HG03064 (cell line): ENCODE results near the gene TMEM213.
"Not testable (repeated sequence)": the region's sequence is repeated elsewhere in the genome, so short reads cannot be mapped to it uniquely, and the experiment has no call there.

Experiments used
- ATAC-seq: cut with Tn5 transposase; IDR thresholded peaks from one replicate; pipeline ENCODE4 v1.9.1; 2021; ENCODE audit warnings: low read depth; ENCODE audit not compliant: unreplicated experiment

TMEM213 gene

DNA sequence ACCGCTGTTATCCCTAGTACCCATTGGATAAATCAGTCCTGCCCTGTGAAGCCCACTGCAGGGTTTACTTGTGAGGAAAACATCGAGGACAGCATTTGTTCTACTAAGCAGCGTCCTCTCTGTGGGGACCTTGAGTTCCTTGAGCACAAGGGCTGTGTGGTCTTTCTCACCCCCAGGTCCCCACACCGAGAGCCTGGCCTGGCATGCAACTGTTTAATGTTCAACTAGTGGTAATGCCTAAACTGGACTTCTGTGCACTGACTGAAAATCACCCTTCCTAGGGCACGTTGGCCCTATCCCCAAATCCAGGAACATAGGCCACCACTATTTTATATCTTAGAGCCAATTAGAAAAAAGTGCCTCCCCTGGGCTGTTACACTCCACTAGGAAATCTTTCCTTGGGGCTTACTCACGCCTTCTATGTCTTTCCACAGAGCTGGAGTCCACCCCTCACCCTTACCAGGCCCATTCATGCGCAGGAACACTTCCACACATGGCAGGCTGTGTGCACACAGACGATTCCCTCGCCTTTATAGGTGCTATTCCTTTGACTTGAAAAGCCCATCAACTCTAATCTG is 1.7 kb upstream of the TMEM213 start:
- ATAC-seq, result no peak

DNA sequence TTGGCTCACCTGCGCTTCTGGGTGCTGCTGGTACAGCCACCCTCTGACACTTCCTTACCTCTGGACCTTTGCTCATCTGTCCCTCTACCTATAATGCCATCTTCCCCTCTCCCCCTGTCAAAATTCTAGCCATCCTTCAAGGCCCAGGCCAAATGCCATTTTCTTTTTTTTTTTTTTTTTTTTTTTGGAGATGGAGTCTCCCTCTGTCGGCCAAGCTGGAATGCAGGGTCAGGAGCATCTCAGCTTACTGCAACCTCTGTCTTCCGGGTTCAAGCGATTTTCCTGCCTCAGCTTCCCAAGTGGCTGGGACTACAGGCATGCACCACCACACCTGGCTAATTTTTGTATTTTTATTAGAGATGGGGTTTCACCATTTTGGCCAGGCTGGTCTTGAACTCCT is 748 bp upstream of the TMEM213 start:
- ATAC-seq, result not testable (repeated sequence)

DNA sequence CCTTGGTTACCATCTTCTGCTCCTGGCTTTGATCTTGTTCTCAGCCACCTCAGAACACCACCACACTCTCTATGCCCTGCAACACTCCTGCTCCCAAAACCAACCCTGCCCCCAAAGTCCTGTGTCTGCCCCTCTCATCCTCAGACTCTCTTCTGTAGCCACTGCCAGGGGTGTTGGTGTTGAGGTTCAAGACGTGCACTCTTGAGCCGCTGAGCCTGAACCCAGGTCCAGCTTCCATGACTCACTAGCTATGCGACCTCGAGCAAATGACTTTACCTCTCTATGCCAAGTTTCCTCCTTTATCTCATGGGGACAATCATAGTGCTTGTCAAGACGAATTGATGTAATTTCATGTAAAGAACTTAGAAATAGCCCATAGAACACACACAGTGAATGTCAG is 1.0 kb downstream of the TMEM213 start:
- ATAC-seq, result no peak

DNA sequence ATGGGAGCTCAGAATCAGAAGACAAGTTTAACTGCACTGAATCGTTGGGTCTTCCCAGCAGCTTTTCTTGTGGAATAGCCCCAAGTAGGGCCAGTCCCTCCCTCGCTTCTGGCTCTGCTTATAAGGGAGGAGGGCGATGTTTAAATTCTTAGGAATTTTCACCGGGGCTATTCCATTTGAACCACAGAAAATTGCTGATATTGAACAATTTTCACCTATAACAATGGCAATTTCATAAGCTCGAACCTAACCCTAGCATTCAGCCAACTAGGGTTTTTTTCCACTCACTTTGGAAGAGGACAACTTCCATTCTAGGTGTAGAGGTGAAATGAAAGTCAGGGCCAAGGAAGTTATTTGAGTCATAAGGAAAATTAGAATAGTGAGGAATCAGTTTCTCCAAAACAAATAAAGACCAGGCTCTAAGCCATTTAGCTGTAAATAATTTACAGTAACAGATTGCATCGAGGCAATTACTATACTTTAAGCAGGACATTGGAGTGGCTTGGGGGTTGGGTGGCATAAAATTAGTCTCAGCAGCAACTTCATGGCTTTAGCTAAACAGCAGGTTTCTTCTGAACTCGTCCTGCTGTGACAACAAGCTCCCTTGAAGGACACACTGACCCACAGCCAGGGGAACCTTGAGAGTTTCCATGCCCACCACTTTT is 1.7 kb downstream of the TMEM213 start:
- ATAC-seq, result no peak

DNA sequence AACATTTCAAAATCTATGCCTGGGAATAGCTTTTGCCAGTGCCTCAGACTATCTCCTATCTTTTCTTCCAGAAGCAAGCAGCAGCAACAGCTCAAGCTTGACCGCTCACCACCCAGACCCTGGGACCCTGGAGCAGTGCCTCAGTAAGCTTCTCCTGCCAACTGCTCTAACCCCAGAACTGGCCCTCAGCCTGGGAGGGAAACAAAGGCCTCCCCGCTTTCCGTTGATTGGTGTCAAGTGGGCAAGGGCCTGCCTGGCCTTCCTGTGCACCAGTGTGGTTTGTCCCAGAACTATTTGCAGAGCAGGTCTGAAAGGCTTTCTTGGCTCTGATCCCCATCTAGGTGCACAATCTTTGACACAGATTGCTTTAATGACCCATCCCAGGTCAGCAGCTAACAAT is 3.5 kb downstream of the TMEM213 start:
- no peak for ATAC-seq

DNA sequence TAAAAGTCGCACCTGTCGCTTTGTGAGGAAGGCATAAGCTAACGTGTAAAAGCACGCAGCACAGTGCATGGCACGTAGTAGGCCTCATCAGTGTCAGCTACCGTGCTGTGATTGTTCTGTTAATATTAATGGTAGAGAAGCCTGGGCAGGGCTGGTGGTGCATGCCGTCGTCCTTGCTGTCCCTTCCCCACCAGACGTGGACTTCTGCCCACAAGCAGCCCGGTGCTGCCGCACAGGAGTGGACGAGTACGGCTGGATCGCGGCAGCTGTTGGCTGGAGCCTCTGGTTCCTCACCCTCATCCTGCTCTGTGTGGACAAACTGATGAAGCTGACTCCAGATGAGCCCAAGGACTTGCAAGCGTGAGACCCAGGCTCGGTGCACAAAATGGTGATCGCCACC is 4.9 kb downstream of the TMEM213 start:
- no peak for ATAC-seq

DNA sequence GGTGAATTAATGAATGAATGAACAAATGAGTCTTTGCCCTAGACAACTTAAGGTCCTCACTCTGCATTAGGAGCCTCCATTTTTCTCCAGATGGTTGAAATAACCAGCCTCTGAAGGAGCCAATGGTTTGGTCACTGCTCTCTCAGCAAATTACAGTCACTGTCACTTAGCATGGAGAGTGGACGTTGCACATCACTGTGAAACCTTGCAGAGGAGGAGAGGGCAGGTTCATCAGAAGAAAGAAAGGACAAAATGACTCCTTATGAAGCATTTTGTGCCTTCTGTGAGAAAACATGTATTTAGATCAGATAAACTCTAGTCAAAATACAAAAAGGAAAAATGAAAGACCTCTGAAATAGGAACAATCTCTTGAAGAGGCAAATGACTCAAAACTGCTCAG is 6.8 kb downstream of the TMEM213 start:
- no peak for ATAC-seq

DNA sequence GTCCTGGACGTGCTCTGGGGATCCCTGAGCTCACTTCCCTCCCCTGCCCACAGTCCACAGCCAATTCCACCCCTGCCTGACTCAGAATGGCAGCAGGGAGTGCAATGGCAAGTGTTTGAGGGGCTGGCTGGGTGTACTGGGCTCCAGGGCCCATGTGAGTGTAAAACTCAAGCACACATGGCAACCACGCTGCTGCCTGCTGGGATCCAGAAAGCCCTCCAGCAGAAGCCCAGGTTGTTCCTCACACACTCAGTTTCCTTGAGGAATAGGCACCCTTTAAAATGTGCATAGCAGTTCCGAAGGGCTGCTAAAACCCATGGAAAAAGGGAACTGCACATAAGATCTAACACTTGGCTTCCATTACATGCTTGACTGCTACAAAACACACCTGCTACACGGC is 11.6 kb downstream of the TMEM213 start:
- no peak for ATAC-seq

DNA sequence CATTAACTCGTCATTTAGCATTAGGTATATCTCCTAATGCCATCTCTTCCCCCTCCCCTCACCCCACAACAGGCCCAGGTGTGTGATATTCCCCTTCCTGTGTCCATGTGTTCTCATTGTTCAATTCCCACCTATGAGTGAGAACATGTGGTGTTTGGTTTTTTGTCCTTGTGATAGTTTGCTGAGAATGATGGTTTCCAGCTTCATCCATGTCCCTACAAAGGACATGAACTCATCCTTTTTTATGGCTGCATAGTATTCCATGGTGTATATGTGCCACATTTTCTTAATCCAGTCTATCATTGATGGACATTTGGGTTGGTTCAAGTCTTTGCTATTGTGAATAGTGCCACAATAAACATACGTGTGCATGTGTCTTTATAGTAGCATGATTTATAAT is 13.5 kb downstream of the TMEM213 start:
- not testable (repeated sequence) for ATAC-seq

DNA sequence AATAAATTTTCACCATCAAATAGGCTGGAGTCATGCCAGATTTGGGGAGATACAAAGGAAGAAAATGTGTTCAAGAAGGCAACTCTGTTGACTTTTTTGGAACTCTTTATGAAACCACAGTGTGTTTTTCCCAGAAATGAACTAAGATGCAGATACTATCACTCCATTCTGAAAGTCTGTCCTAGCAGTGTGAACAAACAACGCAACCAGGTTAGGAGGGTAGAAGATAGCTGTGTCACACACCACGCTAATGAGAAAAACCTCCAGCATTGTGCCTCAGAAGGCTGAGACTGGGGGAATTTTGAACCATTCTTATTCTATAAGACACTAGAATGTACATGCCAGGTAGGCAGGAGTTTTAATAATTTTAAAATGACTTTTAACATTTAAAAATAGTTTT is 16.2 kb downstream of the TMEM213 start:
- no peak for ATAC-seq

DNA sequence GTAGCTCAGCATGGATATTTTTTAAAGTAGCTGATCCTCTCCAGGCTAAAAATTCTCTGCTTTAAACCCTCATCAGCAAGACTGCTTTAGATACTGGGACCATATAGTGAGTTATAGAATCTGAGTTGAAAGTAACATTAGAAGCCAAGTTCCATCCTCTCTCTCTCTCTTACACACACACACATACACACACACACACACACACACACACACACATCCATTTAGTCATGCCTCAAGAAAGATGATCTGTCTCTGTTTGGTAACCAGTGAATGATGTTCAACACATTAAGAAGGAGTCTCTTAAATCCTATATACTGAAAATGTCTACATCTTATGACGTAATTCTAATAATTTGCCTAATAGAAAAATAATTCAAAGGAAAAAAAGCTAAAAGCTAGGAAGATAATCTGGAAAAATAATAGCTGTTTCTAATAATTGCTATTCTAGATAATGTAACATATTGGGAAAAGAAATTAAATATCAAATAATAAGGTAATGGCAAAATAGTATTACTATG is 17.1 kb downstream of the TMEM213 start:
- no peak for ATAC-seq

DNA sequence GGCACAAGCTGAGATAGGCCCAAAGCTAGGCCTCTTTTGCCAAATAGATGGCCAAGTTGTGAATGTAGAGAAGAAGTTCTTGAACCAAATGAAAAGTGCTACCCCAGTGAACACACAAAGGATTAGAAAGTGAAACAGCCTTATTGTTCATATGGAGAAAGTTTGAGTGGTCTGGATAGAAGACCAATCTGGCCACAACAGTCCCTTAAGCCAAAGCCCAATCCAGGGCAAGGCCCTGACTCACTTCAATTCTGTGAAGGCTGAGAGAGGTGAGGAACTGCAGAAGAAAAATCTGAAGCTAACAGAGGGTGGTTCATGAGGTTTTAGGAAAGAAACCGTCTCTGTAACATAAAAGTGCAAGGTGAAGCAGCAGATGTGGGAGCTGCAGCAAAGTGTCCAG is 18.9 kb downstream of the TMEM213 start:
- ATAC-seq, result no peak

DNA sequence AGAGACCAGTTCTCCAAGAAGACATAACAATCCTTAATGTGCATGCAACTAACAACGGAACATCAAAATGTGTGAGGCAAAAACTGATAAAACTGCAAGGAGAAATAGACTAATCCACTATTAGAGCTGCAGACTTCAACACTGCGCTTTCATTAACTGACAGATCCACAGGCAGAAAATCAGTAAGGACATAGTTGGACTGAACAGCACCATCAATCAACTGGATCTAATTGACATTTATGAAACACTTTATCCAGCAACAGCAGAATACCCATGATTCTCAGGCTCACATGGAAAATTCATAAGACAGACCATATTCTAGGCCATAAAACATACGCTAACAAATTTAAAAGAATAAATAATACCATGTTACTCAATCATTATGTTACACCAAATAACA is 21.8 kb downstream of the TMEM213 start:
- no peak for ATAC-seq

DNA sequence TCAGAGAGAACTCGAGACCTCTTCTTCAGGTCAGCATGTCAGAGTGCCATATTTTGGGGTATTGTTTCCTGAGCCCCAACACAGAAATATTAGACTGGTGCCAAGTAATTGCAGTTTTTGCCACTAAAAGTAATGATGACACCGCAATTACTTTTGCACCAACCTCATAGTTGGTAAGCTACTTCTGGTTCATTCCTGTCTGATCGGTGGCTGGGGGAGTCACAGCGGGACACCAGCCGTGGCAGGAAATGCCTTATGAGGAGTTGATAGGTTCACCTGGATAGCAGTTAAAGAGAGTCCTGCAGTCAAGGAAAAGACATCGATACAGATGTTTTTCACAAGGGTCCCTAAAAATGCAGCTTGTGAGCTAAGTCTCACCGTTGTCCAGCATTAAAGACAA is 24.1 kb downstream of the TMEM213 start:
- ATAC-seq, result no peak

DNA sequence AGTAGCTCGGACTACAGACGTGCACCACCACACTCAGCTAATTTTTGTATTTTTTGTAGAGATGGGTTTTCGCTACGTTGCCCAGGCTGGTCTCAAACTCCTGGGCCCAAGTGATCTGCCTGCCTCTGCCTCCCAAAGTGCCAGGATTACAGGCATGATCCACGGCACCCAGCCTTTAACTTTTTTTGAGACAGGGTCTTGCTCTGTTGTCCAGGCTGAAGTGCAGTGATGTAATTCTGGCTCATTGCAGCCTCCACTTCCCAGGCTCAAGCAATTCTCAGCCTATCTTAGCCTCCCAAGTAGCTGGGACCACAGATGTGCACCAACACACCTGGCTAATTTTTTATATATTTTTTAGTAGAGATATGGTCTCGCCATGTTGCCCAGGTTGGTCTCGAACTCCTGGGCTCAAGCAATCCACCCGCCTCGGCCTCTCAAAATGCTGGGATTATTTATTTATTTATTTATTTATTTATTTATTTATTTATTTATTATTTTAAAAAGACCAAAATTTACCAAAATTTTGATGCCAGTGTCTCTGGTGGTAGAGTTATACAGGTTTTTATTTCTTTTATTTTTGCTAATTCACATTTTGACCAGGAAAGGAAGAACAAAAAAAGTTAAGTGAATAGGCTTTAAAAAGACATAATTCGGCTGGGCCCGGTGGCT is 25.2 kb downstream of the TMEM213 start:
- no peak for ATAC-seq

DNA sequence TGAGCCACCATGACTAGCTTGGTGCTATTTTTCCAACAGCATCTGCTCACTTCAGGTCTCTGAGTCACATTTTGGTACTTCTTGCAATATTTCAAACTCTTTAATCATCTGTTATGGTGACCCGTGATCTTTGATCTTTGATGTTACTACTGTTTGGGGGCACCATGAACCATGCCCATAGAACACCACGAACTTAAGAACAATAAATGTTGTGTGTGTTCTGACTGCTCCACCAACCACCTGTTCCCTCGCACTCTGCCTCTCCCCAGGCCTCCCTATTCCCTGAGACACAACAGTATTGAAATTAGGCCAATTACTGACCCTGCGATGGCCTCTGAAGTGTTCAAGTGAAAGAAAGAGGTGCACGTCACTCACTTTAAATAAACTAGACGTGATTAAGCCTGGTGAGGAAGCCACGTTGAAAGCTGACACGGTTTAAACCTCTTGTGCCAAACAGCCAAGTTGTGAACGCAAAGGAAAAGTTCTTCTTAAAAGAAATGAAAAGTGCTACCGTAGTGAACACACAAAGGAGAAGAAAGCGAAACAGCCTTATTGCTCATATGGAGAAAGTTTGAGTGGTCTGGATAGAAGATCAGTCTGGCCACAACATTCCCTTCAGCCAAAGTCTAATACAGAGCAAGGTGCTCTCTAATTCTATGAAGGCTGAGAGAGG is 27.4 kb downstream of the TMEM213 start:
- no peak for ATAC-seq

DNA sequence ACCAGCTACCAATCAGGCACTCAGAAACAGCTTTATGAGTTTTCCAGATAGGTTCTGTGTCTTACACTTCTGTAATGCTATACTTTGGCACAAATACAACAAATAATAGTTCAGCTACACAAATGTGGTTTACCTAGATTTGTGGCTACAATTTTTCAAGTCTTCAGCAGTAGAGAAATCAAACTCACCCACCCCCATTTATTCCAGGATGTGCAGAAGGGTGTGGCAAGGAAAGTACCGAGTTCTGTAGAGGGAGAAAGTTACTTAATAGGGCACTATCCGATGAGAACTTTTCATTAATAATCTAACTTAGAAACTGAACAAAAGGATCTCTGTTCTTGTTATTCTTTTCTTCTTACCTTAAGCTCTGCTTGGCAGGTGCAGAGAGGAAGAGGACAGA is 30.5 kb downstream of the TMEM213 start:
- no peak for ATAC-seq

DNA sequence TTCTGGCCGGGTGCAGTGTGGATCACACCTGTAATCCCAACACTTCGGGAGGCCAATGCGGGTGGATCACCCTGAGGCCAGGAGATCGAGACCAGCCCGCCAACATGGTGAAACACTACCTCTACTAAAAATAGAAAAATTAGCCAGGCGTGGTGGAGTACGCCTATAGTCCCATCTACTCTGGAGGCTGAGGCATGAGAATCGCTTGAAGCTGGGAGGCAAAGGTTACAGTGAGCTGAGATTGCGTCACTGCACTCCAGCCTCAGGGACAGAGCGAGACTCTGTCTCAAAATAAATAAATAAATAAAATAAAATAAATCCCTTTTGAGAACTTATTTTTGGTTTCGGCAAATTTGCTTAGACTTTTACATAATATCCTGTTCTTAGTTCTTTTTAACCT is 31.5 kb downstream of the TMEM213 start:
- no peak for ATAC-seq

DNA sequence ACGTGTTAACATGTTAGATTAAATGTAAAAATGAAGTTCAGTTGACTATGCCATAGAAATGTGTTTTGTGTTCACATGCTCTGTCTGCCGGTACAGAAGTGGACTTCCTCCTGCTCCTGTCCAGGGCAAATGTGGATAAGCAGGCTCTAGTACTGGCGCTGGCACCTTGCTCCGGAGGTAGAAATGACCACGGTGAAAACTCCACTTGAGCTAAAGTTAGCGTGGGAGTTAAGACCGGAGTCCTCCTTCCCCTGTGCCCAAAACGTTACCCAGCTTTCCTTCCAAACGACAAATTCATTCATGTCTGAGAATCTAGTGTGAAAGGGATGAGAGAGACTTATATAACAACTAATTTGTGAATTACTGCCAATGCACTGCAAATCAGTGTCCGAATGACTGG is 35.2 kb downstream of the TMEM213 start:
- no peak for ATAC-seq

DNA sequence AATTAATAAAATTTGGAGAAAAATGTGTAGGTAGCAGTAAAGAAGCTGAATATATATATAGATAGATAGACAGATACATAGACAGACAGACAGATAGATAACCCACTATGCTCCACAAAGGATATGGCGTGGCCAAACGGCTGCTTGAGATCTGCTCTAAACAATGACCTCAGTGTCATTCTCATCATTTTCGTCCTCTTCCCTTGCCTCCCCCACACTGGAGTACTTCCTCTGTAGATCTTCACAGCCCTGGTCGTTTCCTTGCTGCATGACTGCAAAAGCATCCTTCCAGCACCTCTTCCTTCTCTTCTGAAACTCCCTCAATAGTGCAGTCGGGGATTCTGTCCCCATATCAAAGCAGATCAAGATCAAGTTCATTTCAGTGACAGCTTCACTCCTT is 35.8 kb downstream of the TMEM213 start:
- no peak for ATAC-seq

DNA sequence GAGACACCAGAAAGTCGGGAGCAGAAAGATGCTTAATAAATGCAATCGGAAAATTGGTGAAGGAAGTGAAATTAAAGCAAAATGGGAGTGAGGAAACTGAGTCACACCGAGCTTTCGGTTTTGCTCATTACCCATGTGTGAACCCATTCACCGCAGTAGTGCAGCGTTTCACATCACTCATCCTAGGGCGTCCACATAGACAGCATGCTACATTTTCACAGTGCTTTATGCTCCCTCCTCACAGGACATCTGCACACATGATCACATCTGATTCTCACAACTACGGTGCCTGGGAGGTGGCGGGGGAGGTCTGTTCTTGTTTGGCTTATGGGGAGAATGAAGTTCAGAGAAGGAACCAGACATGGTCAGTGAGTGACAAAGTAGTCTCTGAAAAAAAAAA is 36.8 kb downstream of the TMEM213 start:
- no peak for ATAC-seq

DNA sequence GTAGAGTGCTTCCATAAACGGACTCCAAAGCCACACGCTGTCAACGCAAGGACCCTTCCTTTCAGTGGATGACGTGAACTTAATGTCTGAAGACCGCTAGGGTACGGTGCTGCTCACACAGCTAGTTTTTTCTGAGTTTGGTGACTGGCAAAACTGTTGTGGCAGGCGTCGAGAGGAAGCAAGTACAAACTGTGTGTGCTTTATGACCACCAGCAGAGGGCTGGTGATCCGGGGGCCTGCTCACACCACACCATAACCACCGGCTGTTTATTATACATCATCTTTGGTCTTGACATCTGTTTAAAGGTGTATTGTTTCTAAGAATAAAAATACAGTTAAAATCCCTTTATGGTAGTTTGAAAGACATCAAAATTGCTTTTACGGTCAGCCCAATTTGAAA is 37.3 kb downstream of the TMEM213 start:
- ATAC-seq, result no peak
